Activated B cell treated with CpG ODN at 0.5 μM for 24 hours (primary cell): Measurements from ENCODE around the gene TNFRSF25. TPM values are rescaled to one million over a fixed set of nuclear protein-coding genes. Genes with fewer than 3 reads are reported as not detected.
A peak's percentile ranks its signal among the peaks of the same experiment; 100 is the strongest.

ENCODE experiments used
- ATAC-seq: fragments of 200-7000 bp; cut with Tn5 transposase; one replicate; pipeline ENCODE4 v1.10.0; 2021; ENCODE audit warnings: low read depth, mild to moderate bottlenecking, moderate library complexity
- CTCF ChIA-PET: fragments of 350-600 bp; sonication (Branson Sonifier 250); formaldehyde crosslinking; loops from one replicate; lab custom pipeline; 2021; ENCODE audit warnings: antibody characterized with exemption; lab: Charles Lee
- POLR2A ChIA-PET: fragments of 350-600 bp; sonication (Branson Sonifier 250); formaldehyde crosslinking; loops from one replicate; lab custom pipeline; 2021; ENCODE audit warnings: antibody characterized with exemption; lab: Charles Lee
- DNase-seq: peaks from one replicate; pipeline ENCODE4 v3.0.0; 2022
- H3K27ac Mint-ChIP-seq: one replicate; pipeline ENCODE4 v1.8.0; 2020; ENCODE audit warnings: mixed read lengths
- H3K27me3 Mint-ChIP-seq: one replicate; pipeline ENCODE4 v1.8.0; 2021; ENCODE audit warnings: mixed read lengths
- H3K36me3 Mint-ChIP-seq: one replicate; pipeline ENCODE4 v1.8.0; 2021; ENCODE audit warnings: low read depth, mixed read lengths
- H3K4me1 Mint-ChIP-seq: one replicate; pipeline ENCODE4 v1.8.0; 2021; ENCODE audit warnings: mixed read lengths
- H3K4me3 Mint-ChIP-seq: one replicate; pipeline ENCODE4 v1.8.0; 2020; ENCODE audit warnings: mild to moderate bottlenecking, mixed read lengths
- H3K9me3 Mint-ChIP-seq: one replicate; pipeline ENCODE4 v1.8.0; 2020; ENCODE audit warnings: mixed read lengths
- CTCF ChIP-seq: fragments of 200-600 bp; IDR thresholded peaks from one replicate; pipeline ENCODE4 v1.8.0; 2022; ENCODE audit warnings: antibody characterized with exemption, mild to moderate bottlenecking
- intact Hi-C: fragments of 100-400 bp; cut with micrococcal nuclease; formaldehyde crosslinking; loops from one replicate; pipeline ENCODE4 v1.15.1; 2024
- total RNA-seq: library from RNA; stranded (reverse); gene quantifications from 2 replicates; pipeline ENCODE4 v1.2.3, GENCODE V29; 2022

The TNFRSF25 gene
- total RNA-seq = 2.5 and 2.8 TPM in 2 replicates

GRCh38 chr1:6466023-6466422 is at the start of gene TNFRSF25:
TNFRSF25 (minus strand) TSS chr1:6466173; CDS start chr1:6466107, 66 bp downstream.
- DNase-seq (no peak), ATAC-seq (peak; percentile 34)
- intact Hi-C loops = no loop called here
- ChIA-PET POLR2A (no interaction called here), CTCF (no interaction called here)
- H3K27me3 Mint-ChIP-seq = peaks cover 28% of the 10 kb centered on the region
- peak within 1 kb of the TSS; percentile 52 for H3K4me3 Mint-ChIP-seq
- H3K27ac Mint-ChIP-seq = no peak within 1 kb of the TSS
- no peak for TF ChIP-seq CTCF
- H3K36me3 Mint-ChIP-seq = no peaks in the 10 kb centered on the region
- no peaks in the 10 kb centered on the region for H3K9me3 Mint-ChIP-seq
- H3K4me1 Mint-ChIP-seq = peaks cover 6% of the 10 kb centered on the region

GRCh38 chr1:6515771-6516170 is 49.8 kb upstream of the TNFRSF25 start:
- POLR2A ChIA-PET = no interaction called here
- TF ChIP-seq CTCF = no peak

GRCh38 chr1:6513320-6513801 is 47.4 kb upstream of the TNFRSF25 start:
- Mint-ChIP-seq H3K9me3 (no peaks in the 10 kb centered on the region), H3K27ac (no peak overlapping the region), H3K4me3 (no peak overlapping the region), H3K4me1 (peaks cover 3% of the 10 kb centered on the region), H3K36me3 (no peaks in the 10 kb centered on the region), H3K27me3 (no peaks in the 10 kb centered on the region)
- ChIA-PET POLR2A (no interaction called here), CTCF (no interaction called here)
- DNase-seq (no peak), ATAC-seq (no peak)
- intact Hi-C loops = no loop called here
- no peak for TF ChIP-seq CTCF

More at GRCh38 chr1:6515771-6516170, 49.8 kb upstream of the TNFRSF25 start:
- intact Hi-C loops = no loop called here
- Mint-ChIP-seq H3K4me3 (no peak overlapping the region), H3K36me3 (no peaks in the 10 kb centered on the region), H3K9me3 (no peaks in the 10 kb centered on the region), H3K27ac (no peak overlapping the region), H3K4me1 (no peaks in the 10 kb centered on the region), H3K27me3 (no peaks in the 10 kb centered on the region)
- DNase-seq = no peak
- ATAC-seq = no peak
- CTCF ChIA-PET = no interaction called here

- no peaks in the 10 kb centered on the region for H3K36me3 Mint-ChIP-seq
- intact Hi-C loops = no loop called here
- H3K27me3 Mint-ChIP-seq = no peaks in the 10 kb centered on the region
- ATAC-seq = no peak
- H3K4me3 Mint-ChIP-seq = no peak overlapping the region
- ChIA-PET POLR2A (no interaction called here), CTCF (no interaction called here)
- no peak for TF ChIP-seq CTCF
- DNase-seq = no peak
- no peak overlapping the region for H3K27ac Mint-ChIP-seq
- H3K4me1 Mint-ChIP-seq = peaks cover 3% of the 10 kb centered on the region
- H3K9me3 Mint-ChIP-seq = no peaks in the 10 kb centered on the region
Observed at GRCh38 chr1:6512908-6513280, 46.9 kb upstream of the TNFRSF25 start.

- CTCF ChIA-PET = no interaction called here
- H3K9me3 Mint-ChIP-seq = no peaks in the 10 kb centered on the region
- H3K27ac Mint-ChIP-seq = no peak overlapping the region
Observed at GRCh38 chr1:6512245-6512907, 46.4 kb upstream of the TNFRSF25 start.

More at GRCh38 chr1:6512245-6512907, 46.4 kb upstream of the TNFRSF25 start:
- no peak for DNase-seq
- H3K36me3 Mint-ChIP-seq = no peaks in the 10 kb centered on the region
- TF ChIP-seq CTCF = no peak
- peaks cover 3% of the 10 kb centered on the region for H3K4me1 Mint-ChIP-seq
- intact Hi-C loops = no loop called here
- POLR2A ChIA-PET = no interaction called here
- no peaks in the 10 kb centered on the region for H3K27me3 Mint-ChIP-seq
- no peak overlapping the region for H3K4me3 Mint-ChIP-seq
- no peak for ATAC-seq
